ENCODE results near the gene ZNF771.

DNA sequence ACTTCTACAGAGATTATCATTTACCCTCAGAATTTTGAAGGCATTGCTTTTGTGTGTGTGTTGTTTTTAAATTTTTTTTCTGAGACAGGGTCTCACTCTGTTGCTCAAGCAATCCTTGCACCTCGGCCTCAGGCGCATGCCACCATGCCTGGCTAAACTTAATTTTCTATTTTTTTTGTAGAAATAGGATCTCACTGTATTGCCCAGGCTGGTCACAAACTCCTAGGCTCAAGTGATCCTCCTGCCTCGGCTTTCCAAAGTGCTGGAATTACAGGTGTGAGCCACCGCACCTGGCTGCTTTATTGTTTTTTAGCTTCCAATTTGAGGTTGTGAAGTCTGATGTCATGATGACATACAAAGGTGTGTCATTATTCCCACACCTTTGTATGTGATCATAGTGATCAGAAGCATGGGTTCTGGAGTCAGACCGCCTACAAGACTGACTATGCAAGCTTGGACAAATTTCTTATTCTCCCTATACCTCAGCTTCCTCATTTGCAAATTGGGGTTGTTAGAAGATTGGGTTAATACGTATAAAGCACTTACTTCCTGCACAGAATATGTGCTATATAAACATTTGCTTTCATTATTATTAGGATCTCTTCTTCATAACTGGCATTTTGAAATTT lies 32.4 kb downstream of the ZNF771 start:
- TF ChIP-seq, protein P1, sequence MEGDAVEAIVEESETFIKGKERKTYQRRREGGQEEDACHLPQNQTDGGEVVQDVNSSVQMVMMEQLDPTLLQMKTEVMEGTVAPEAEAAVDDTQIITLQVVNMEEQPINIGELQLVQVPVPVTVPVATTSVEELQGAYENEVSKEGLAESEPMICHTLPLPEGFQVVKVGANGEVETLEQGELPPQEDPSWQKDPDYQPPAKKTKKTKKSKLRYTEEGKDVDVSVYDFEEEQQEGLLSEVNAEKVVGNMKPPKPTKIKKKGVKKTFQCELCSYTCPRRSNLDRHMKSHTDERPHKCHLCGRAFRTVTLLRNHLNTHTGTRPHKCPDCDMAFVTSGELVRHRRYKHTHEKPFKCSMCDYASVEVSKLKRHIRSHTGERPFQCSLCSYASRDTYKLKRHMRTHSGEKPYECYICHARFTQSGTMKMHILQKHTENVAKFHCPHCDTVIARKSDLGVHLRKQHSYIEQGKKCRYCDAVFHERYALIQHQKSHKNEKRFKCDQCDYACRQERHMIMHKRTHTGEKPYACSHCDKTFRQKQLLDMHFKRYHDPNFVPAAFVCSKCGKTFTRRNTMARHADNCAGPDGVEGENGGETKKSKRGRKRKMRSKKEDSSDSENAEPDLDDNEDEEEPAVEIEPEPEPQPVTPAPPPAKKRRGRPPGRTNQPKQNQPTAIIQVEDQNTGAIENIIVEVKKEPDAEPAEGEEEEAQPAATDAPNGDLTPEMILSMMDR (IDR thresholded peaks at IDR 0.05; ENCODE audit: borderline replicate concordance, extremely low read depth, low read length, poor library complexity, severe bottlenecking) = no peak
- no peak for TF ChIP-seq EZH2 (IDR thresholded peaks at IDR 0.05; ENCODE audit: borderline replicate concordance, low read depth, low read length, severe bottlenecking)
